ENCODE measurements around the gene SNAPIN.
"Not testable (repeated sequence)": the region's sequence is repeated elsewhere in the genome, so short reads cannot be mapped to it uniquely, and the experiment has no call there.

The SNAPIN gene

DNA sequence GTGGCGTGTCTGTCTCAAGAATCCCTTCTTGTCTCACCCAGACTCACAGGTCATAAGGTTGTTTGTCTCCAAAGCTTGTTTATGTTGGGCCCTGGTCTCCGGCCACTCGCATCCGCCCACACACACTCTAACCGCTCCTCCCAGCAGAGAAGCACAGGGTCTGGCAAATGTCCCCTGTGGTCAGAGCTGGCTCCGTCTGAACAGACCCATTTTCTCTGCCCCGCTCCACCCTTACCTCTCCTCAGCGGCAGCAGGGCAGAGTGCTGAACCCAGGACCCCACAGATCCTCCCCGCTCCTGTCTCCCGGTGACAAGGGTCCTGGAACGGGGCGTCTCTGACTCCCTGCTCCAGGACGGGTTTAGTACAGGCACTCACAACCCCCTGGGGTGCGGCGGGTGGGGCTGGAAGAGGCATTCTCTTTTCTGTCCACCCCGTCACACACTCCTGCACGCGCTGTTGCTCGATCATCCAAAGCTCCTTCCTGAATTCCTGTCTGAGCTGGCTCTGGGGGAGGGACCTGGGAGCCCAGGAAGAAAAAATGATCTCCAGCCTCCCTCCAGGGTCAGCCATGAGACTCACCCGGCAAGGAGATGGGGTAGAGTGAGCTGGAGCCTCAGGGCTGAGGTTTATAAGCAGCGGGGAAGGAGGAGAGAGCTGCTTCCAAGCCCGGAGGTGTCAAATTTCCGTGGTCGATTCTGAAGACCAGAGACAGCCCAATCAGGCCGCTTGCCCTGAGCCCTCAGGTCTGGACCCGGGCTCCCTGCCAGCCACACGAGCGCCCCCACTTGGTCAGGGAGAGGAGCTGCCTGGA is 31.4 kb upstream of the SNAPIN start, which contains the start of gene S100A13:
TSS of gene S100A13 (minus strand) at position 602 of the 811 bp plus-strand sequence. CDS start 1,033 bp downstream, outside the sequence.
- in situ Hi-C loops (cut with MboI; ENCODE audit: low sequenced_read_pairs), result no loop called here

DNA sequence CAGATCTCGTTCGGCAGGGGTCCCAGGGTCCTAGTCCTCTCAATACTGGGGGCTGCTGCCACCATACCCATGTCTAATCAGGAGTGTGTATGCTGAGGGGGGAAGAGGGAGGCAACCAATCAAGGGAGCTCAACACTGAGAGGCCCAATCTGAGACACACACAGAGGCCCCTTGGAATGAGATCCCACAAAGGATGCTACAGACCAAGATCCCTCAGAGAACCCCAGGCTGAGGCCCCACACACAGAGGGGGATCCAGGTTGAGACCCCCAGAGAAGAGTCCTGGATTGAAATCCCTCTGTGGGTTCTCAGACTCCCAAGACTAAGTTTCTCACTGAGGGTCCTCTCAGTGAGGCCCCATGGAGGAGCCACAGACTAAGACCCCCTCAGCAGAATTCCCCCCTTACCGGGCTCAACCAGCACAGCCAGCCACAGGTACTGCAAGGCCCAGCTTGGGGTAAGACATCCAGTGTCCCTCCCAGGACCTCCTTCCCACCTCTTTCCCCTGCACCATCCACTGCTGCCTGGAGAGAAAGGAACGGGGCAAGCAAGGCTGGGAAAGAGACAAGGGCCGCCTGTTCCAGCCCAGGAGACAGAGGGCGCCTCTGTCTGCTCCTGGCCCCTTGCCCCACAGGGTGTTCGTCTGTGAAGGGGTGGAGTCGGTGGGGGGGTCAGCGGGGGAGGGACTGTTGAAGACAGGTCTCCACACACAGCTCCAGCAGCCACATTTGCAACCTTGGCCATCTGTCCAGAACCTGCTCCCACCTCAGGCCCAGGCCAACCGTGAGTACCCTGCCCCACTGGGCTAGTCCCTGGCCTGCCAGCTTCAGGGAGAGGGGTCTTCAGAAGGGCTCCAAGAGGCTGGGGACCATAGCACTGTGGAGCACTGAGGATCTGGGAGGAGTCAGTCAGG is 30.5 kb upstream of the SNAPIN start, which contains the start of gene S100A1:
TSS of gene S100A1 (plus strand) at position 720 of the 912 bp plus-strand sequence. CDS start 2,088 bp downstream, outside the sequence.
- in situ Hi-C loops (cut with MboI; ENCODE audit: low sequenced_read_pairs), result no loop called here

DNA sequence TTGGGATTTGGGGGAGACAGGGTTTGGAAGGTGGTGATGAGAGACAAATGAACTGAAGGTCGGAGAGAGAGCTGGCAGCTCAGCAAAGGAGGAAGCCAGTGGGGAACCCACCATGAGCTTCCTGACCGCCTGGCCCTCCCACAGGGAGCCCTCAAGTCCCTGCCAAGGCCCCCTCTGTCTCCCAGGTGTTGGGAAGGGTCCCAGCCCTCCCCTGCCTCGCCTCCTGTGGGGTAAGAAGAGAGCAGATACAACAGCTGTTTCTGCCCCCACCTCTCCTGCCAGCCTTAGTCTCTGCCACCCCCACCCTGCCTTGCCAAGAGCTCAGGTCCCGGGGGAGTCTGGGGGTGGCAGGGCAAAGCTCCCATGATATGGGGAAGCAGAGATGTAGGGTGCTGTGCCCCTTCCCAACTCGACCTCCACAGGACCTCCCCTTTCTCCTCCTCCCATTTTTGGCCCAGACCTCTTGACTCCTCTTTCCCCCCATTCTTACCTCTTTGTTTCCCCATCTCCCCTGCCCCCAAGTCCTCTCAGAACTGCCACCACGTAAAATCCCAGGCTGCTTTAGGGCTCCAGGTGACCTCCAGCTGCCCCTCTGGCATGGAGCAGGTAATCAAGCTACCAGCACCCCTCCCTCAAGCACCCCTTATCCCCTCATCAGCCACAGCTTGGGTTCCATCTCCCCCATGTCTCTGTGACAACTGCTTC is 29.7 kb upstream of the SNAPIN start:
- in situ Hi-C loops (cut with MboI; ENCODE audit: low sequenced_read_pairs), result no loop called here

- in situ Hi-C loops (cut with MboI; ENCODE audit: low sequenced_read_pairs), result no loop called here
Observed at GRCh38 chr1:153629343-153629665, 29.2 kb upstream of the SNAPIN start.

GRCh38 chr1:153629971-153630370 is 28.5 kb upstream of the SNAPIN start:
- in situ Hi-C loops (cut with MboI; ENCODE audit: low sequenced_read_pairs), result no loop called here

DNA sequence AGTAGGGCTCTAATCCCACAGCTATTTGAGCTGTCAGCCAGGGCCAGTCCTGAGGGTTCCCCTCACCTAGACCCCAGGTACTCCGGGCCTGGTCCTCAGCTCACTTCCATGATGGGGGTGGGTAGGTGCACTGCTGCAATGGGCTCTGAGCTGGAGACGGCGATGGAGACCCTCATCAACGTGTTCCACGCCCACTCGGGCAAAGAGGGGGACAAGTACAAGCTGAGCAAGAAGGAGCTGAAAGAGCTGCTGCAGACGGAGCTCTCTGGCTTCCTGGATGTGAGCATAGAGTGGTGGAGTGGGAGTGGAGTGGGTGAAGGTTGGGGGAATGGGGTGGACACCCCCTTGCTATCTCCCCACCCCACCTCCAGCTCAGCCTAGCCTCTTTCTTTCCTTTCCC is 28.1 kb upstream of the SNAPIN start:
- in situ Hi-C loops (cut with MboI; ENCODE audit: low sequenced_read_pairs), result no loop called here

DNA sequence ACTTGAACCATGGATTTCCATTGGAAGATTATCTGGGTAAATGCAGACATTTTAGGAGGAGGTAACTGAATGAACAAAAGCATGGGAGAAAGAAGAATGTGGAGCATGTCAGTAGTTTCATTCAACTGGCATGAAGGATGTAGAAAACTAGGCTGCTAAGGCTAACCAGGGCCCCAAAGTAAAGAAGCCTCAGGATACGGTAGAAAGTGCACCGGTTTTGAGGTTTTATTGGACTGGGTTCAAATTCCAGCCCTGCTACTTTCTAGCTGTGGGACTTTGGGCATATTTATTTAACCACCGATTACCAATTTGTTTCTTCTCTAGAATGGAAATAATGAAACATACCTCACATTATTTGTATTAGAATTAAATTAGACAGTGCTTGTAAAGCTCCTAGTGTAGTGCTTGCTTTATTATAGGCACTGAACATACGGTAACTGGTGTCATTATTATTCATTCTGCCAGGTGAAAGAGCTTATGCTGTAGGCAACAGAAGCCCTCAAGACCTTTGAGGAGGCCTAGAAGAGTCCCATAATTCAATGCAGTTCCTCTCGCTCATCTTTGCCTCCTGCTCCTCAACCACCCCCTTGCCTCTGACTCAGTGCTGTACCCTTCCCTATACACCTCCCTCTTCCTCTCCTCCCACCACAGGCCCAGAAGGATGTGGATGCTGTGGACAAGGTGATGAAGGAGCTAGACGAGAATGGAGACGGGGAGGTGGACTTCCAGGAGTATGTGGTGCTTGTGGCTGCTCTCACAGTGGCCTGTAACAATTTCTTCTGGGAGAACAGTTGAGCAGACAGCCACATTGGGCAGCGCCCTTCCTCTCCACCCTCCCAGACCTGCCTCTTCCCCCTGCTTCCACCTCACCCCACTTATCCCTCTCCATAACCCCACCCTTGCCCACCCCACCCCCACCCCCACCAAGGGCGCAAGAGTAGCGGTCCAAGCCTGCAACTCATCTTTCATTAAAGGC is 27.2 kb upstream of the SNAPIN start:
- in situ Hi-C loops (cut with MboI; ENCODE audit: low sequenced_read_pairs), result no loop called here

- in situ Hi-C loops (cut with MboI; ENCODE audit: low sequenced_read_pairs), result no loop called here
Observed at GRCh38 chr1:153633161-153633753, 25.2 kb upstream of the SNAPIN start.

DNA sequence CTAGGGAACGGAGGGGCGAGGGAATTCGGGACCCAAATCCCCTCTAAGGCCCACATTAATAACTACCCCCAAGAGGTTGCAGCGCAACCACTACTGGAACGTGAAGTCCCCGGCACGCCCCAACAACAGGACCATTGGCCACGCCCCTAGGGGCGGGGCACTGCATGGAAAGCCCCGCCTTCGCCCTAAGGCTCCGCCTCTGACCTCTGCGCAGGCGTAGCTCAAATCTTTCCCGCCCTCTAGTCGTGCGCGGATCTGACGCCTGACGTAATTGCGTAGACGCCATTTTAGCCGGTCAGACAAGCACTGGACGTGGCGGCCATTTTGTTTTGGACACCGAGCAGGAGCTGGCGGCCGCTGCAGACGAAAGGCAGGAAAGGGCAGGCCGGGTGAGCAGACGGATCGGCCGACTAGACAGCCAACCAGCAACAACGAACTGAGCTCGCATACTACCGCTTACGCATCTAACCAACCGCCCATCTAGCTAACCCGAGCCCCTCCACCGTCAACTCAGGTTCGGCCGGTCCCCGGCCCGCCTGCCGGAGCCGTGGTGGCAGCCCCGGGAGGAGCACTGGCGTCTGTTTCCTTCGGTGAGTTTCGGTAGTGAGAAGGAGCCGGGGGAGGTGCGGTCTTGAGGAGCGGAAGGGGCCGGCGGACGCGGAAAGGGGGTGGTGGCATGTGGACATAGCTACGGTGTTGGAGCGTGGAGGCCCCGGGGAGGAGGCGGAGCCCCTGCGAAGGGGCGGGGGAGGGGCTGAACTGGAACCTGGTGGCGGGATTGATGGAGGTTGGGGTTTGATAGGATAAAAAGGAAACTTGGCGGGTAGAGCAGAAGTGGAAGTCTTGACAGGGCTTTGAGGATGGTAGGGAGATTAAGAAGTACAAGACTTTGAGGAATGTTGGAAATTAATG is 24.5 kb upstream of the SNAPIN start, which contains the start of gene CHTOP:
TSS of gene CHTOP (plus strand) at position 313 of the 912 bp plus-strand sequence. CDS start 2,523 bp downstream, outside the sequence.
- in situ Hi-C loops (cut with MboI; ENCODE audit: low sequenced_read_pairs), result no loop called here

GRCh38 chr1:153635872-153636271 is 22.6 kb upstream of the SNAPIN start:
- in situ Hi-C loops (cut with MboI; ENCODE audit: low sequenced_read_pairs), result no loop called here

DNA sequence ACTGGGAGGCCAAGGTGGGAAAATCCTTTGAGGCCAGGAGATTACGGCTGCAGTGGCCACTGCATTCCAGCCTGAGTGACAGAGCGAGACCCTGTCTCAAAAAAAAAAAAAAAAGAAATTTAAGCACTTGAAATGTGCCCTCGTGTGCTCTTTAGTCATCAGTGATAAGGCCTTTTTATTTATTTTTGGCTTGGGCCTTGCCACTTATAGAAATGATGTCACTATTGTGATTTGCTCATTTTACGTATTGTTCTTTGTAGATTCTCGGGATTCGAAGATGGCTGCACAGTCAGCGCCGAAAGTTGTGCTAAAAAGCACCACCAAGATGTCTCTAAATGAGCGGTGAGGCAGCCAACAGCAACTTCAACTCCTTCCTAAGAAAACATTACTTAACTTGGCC is 22.2 kb upstream of the SNAPIN start:
- in situ Hi-C loops (cut with MboI; ENCODE audit: low sequenced_read_pairs), result no loop called here

DNA sequence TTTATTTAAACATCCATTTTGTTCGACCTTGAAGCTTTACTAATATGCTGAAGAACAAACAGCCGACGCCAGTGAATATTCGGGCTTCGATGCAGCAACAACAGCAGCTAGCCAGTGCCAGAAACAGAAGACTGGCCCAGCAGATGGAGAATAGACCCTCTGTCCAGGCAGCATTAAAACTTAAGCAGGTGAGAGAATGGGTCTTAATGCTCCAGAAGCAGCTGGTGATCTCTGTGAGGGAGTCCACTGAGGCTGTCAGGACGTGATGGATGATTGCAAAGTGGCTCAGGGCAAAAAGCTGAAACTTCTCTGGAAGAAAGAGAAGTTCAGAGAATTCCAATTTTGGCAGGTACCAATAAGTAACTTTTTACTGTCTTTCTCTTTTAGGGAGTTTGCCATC is 20.2 kb upstream of the SNAPIN start:
- in situ Hi-C loops (cut with MboI; ENCODE audit: low sequenced_read_pairs), result no loop called here

- in situ Hi-C loops (cut with MboI; ENCODE audit: low sequenced_read_pairs), result no loop called here
Observed at GRCh38 chr1:153639280-153639679, 19.2 kb upstream of the SNAPIN start.

DNA sequence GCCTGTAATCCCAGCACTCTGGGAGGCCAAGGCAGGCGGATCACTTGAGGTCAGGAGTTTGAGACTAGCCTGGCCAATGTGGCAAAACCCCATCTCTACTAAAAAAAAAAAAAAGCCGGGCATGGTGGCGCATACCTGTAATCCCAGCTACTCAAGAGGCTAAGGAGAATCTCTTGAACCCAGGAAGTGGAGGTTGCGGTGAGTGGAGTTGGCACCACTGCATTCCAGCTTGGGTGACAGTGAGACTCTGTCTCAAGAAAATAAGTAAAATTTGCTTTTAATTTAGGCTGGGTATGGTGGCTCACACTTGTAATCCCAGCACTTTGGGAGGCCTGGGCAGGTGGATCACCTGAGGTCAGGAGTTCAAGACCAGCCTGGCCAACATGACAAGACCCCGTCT is 18.3 kb upstream of the SNAPIN start:
- in situ Hi-C loops (cut with MboI; ENCODE audit: low sequenced_read_pairs), result not testable (repeated sequence)

- in situ Hi-C loops (cut with MboI; ENCODE audit: low sequenced_read_pairs), result no loop called here
Observed at GRCh38 chr1:153640861-153641260, 17.6 kb upstream of the SNAPIN start.

- in situ Hi-C loops (cut with MboI; ENCODE audit: low sequenced_read_pairs), result no loop called here
Observed at GRCh38 chr1:153642161-153642560, 16.3 kb upstream of the SNAPIN start.

DNA sequence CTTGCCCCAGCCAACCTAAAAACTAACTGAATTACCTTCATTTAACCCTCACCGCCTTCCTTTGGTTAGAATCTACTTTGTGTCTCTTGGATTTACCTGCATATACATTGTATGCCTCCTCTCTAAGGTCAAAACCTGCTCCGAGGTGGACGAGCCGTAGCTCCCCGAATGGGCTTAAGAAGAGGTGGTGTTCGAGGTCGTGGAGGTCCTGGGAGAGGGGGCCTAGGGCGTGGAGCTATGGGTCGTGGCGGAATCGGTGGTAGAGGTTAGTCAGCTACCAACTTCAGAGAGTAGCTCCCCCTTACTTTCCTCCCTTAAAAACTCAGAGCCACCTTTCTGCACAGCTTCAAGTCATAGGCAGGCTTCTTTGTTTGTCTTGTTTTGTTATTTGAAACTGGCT is 15.4 kb upstream of the SNAPIN start:
- in situ Hi-C loops (cut with MboI; ENCODE audit: low sequenced_read_pairs), result no loop called here

DNA sequence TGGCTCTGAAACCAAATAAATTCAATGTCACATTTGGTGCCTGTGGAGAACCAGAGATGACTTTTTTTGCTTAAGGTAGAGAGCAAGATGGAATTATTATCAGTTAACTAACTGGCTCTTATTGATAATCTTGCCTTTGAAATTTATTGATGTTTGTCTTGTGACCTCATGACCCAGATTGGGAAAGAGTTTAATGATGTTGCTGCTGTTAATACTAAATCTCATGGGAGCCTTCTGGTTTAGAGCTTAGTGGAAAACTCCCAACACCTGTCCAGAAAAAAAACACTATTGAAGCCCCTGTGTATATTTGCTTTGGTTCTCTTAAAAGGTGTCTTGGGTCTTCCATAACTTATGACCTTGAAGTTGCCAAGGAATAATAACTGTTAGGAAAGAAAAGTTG is 14.7 kb upstream of the SNAPIN start:
- in situ Hi-C loops (cut with MboI; ENCODE audit: low sequenced_read_pairs), result no loop called here

All from HL-60/S4 treated with retinoic acid at 250 ng/mL for 4 days and 3 days (cell line).